HG03354 (cell line): ENCODE data around the gene DHDDS.

Source experiments
- ATAC-seq: cut with Tn5 transposase; IDR thresholded peaks from one replicate; pipeline ENCODE4 v1.9.1; 2021; ENCODE audit warnings: mild to moderate bottlenecking; ENCODE audit not compliant: unreplicated experiment, poor library complexity, severe bottlenecking

DHDDS gene

DNA sequence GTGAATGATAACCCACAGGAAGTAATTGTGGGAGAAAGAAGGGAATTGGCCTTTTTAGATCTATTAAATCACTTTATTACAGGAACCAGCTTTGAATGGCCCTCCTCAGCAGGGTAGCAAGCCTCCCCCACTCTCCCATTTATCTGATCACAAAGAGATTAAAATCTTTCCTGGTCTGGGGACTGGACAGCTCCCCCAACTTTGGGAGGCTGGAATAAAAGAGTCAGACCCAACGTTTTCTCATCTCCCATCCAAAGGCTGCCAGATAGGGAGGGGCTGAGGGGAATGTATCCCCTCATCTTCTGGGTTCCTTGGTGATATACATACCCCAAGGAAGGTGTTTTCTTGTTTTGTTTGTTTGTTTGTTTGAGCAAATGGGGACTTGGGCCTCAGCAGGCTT, 19.1 kb upstream of the DHDDS start:
- ATAC-seq, result no peak

DNA sequence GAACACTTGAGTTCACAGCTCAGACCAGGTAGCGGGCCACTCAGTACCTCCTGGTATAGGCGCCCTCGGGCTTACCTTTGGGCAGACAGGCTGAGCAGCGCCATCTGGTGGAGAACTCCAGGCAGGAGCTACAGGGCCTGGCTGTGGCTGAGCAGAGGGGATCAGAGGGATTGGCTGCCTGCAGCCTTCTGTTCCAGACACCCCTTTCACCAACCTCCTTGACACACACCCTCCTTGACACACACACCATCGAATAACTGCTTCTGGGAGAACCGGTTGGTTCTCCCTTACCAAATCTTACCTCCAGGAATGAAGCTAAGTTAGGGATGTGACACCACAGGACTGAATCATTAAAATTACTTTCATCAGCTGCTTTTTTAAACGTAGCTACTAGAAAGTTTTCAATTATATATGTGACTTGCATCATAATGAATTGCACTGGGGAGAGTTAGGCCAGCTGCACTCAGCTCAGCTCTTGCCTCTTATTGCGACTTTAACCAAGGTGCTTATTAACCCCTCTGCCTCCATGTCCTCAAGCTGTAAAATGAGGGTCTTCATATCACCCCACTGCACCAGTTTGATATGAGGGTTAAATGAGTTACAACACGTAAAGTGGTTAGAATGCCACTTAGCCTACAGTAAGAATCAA, 14.9 kb upstream of the DHDDS start:
- no peak for ATAC-seq

DNA sequence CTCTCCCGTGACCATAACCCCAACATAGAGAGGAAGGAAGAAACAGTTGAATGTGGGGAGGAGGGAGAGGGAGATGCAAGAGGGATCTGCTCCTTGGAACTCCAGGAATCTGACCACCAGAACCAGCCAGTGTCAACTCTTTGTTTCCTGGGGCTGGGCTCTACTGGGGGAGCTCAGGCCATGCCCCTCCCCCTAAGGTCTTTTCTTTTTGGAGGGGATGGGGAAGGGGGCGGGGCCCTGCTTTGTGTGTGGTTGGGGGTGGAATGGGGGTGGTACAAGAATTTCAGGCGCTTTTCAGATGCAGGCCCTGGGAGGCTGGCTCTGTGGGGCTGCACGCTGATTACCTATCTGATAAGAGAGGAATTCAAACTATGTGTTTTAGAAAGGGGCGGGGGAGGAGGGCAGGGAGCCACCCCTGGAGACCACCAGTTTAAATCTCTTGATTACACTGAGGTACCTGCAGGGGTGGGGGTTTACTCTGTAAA, 13.2 kb upstream of the DHDDS start:
- ATAC-seq, result no peak

DNA sequence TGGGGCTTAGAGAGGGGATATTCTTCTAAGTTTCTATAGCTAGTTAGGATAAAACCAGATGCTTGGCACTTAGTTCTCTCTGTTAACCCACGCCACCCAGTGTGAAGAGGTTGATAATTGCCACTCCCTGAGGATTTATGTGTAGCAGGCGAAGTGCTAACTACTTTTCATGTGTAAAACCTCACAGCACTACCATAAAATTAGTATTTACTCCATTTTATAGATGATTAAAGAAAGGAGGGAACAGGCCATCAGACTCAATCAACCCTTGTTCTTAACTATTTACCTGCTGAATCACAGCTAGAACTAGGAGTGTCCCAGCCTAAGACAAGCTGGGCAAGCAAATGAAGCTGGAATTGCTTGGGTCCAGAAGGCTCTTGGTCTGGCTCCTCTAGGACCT, 12.6 kb upstream of the DHDDS start:
- ATAC-seq, result no peak

DNA sequence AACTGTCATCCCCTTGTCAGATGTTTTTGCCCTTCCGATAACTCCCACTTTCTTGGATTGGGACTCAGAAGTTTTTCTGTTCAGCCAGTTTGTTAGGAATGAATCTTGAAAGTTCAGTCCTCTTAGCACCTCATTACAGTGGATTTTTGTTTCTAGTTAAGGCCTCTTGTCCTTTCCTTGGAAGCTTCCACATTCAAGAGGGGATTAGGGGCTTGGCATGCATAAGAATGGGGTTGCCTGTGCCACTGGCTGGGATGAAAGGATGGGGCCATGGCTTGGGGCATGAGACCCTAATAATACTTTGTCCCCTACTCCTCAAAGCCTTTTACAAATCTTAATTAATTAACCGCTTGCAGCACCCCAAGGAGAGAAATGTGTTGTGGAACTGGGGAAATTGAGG, 2.4 kb upstream of the DHDDS start:
- ATAC-seq, result no peak

DNA sequence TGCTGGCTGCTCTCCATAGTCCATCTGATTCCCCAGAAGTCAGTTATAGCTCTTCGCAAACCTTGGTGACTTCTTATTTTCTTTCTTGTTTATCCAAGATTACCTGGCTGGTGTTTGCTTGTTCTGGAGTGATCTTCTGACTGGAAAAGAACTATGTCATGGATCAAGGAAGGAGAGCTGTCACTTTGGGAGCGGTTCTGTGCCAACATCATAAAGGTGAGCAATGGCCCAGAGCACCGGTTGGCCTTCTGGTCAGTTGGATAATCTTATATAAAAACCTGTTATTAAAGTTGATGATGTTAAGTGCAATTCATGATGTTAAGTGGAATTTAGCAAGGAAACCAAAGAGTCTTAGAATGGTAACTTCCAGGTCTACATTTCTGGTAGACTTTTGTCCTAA, 672 bp downstream of the DHDDS start:
- no peak for ATAC-seq

DNA sequence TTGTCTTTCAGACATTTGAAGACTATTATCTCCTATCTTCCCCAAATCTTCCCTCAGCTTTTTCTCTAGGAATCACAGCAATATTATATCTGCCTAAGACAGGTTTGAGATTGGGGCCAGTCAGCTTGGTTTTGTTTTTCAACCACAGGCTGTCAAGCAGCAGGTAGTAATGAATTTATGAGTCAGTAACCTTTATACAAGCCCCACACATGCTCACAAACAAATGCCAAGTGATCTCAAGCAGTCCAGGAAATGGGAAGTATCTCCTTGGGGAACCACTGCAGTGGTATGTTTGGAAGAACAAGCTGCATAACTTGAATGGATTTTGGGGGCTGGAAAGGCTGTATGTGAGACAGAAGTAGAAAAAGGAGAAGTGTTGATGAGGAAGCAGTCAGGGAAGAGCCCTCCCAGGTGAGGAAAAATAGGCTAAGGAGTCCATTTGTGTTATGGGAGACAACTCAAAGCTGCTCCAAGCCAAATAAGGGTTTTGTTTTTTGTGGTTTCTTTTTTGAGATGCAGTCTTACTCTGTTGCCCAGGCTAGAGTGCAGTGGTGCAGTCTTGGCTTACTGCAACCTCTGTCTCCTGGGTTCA, 2.1 kb downstream of the DHDDS start:
- no peak for ATAC-seq

DNA sequence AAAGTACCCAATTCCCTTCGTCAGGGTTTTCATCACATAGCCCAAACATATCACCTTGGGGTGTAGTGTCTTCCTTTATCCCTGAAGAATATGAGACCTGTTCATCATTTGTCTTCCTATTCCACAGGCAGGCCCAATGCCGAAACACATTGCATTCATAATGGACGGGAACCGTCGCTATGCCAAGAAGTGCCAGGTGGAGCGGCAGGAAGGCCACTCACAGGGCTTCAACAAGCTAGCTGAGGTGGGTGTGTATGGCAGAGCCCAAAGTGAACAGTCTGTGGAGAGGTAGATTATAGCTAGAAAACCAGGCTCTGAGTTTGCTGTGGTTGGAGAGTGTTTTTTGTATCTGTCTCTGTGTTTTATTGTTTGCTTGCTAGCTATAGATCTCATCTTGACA, 5.9 kb downstream of the DHDDS start:
- ATAC-seq, result no peak

DNA sequence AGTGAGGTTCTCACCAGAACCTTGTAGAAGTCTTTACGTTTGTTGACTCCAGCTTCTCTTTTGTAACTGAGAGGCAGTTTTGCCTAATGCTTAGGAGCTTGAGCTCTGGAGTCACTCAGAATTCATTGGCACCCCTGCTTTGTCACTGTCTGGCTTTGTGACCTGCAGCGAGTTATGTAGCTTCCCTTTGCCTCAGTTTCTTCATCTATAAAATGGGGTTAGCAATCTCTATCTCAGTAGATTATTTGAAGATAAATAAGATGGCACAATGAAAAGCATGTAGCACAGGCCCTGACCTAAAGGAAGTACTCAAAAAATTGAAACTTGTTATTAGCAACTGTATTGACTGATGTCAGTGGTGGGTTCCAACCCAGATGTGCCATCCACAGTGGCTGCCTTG, 8.1 kb downstream of the DHDDS start:
- ATAC-seq, result no peak

DNA sequence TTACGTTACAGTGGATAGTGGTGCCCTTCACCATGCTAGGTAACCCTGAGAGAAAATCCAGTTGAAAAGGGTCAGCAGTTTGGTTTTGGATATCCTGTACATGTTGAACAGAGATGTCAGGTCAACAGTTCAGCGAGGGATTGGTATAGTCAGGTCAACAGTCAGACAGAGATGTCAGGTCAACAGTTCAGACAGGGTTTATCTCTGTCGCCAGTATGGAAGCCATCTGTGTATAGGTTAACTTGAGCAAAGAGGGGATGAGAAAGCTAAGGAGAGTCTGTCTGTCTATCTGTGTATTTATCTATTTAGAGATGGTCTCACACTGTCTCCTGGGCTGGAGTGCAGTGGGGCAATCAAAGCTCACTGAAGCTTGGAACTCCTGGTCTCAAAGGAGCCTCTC, 17.7 kb downstream of the DHDDS start:
- no peak for ATAC-seq

DNA sequence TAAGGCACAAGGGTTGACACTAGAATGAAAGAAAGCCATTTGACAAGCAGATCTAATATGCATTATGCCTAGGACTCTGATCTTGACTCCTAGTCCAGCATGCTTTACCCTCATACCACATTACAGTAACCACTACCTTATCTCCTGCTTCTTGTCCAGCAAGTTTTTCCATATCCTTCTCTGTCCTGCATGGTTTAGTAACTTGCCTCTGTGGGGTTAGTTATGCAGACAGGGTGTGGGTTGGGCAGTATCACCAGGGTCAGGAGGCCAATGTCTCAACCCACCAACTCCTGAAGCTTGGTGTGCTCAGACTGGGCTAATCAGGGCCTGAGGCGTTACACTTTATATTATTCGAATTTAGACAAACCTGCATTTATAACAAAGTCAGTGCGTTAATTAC, 18.8 kb downstream of the DHDDS start:
- ATAC-seq, result no peak

DNA sequence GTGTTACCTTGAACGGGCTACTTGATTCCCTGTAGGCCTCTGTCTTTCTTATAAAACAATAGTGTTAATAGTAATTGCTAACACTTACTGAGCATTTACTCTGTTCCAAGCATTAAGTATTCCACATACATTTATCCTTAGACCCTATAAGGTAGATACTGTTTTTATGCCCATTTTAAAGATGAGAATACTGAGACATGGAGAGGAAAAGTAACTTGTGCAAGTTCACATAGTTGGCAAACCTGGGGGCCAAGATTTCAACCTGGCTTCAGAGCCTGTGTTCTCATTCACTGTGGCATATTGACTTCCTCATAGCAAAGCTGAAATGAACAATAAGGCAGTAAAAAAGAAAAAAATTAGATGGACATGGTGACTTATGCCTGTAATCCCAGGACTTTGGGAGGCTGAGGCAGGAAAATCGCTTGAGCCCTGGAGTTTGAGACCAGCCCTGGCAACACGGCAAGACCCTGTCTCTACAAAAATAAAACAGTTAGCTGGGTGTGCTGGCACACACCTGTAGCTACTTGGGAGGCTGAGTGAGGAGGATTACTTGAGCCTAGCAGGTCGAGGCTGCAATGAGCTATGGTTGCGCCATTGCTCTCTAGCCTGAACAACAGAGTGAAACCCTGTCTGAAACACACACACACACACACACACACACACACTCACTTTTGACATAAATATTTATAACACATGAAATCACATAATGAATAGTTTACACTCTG, 20.5 kb downstream of the DHDDS start:
- no peak for ATAC-seq

DNA sequence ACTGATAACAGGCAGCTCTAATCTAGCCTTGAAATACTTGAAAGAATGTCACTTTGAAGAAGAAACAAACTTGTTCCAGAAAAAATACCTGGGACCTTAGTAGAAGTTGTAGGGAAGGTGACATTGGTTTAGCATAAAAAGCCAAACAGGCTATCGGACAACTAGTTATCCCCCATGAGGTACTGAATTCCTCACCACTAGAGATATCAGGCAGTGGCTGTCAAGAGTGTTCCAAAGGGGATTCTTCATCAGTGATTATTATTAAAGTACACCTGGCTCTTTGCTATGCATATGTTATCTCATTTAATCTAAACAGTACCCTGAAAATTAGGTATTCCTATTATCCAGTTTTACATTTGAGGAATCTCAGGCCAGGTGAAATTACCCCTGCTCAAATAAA, 27.0 kb downstream of the DHDDS start:
- no peak for ATAC-seq

DNA sequence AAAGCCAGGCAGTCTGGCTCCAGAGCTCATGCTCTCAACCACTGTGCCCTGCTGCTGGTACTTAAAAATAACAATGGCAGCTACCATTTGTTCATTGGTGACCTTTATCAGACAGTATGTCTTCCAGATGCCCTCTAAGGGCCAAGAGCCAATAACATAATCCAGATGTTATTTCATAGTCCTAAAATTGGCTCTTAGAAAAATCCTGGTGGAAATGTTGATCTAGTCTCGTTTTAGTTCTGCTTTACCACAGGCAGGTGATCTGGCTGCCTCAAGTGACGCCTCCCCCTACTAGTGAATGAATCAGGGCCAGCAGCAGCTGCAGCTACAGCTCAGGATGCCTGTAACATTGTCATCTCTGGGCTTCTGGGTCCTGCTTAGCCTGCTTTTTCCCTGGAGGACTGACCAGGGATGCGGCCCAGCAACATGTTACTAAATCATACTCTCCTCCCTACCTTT, 27.5 kb downstream of the DHDDS start:
- ATAC-seq, result no peak

DNA sequence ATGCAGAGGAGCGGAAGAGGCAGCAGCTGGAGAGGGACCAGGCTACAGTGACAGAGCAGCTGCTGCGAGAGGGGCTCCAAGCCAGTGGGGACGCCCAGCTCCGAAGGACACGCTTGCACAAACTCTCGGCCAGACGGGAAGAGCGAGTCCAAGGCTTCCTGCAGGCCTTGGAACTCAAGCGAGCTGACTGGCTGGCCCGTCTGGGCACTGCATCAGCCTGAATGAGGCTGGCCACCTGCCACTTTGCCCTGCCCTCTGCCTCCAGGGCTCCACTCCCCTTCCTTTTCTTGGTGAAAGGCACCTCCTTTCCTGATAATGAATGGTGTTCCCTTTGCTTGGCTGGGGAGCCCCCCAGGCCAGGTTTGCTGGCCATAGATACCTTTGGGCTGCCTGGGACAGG, 36.8 kb downstream of the DHDDS start:
- ATAC-seq, result no peak

DNA sequence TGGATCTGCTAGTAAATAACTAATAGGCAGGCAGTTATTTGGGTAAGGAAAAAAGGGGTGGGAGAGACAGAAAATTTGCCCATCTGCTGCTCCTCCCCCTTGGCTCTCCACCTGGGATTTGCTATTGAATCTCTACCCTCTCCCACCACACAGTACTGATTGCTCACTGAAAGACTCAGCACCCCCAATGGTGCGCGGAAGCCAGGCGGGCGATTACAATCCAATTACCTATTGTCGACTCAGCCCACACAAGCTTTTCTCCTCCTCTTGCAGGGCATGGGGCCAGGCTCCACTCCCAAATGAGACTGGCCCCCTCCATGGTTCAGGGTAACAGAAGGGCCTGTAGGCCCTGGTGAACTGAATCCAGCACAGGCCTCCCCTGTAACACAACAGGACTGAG, 37.4 kb downstream of the DHDDS start:
- ATAC-seq, result no peak

DNA sequence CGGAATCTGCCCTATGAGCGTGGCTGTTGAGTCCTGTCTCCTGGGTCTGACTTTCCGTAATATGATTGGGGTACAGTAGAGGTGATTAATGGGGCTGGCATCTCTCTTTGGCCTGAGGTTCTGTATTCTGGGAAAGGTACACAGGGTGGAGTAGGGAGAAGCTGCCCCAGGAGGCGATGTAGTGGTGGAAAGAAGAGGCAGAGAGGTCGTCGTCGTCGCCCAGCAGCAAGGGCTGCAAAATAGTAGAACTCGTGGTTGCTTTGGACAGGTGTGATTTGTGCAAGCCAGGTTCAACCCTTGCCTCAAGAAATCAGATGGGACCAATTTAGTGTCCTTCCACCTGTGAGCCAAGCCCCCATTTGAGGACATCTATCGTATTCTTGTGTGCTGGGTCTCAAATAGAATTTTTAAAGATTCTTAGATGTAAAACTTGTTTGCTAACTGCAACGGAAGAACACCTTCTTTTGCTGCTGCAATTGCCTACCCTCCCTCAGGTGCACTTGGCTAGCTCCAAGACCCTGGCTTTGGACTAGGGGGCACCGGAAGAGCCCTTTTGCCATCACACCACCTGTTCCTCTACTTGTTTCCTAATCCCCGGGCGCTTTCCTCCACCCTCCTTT, 38.9 kb downstream of the DHDDS start:
- no peak for ATAC-seq

DNA sequence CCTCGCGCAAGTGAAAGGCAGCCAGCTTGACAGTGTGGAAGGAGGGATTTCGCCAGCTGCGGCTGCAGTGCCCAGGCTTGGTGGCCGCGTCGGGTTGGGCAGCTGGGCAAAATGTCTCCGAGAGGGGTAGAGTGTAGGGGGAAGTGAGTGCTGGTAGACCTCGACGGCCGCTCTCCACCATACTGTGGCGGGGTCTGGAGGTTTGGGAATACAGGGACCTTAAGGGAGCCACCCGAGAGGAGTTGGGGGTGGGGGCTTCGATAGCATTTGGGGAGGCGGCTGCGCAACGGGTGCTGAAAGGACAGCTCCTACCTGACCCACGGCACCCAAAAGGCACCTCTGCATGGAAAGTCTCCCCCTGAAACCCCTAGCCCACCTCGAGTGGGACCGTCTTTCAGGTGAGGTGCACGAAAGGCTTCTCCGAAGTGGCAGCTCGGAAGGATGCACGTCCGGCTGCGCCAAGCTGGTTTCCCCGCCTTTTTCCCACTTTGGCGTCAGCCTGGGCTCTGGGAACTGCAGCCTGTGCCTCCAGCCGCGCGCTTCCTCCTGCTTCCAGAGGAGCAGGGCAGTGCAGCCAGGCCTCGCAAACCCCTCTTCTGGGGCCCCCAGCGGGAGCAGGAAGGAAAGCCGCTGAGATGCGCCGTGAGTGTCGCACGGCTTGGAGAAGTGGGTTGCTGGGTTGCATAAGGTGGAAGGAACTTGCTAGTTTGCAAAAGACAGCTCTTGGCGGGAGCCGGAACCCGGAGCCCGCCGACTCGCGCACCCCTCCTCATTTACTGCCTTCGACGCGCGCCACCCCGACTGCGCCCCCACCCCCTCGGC, 39.6 kb downstream of the DHDDS start:
- ATAC-seq, result peak; percentile 24

DNA sequence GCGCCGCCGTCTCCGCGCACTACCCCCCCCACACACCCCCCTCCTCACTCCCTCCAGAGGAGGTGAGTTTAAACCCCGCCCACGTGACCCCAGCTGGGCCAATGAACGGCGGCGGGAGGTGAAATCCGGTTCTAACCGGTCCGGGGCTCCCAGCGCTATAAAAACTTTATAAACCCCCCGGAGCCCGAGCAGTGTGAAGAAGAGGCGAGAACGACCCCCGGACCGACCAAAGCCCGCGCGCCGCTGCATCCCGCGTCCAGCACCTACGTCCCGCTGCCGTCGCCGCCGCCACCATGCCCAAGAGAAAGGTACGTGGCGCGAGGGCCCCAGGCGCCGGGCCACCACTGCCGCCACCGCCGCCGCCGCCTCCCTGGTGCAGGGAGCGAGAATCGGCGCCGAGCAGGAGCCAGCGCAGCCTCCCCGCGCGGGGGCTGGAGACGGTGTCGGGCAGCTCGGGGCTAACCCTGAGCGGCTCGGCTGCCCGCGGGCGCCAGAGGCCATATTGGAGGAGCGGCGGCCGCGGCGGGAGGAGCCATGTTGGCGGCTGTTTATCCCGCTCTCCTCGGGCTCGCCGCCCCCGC, 40.3 kb downstream of the DHDDS start, which contains the start of gene HMGN2:
Gene HMGN2 (plus strand): TSS at position 121 of the 581 bp plus-strand sequence. CDS start 173 bp downstream, at position 294.
- ATAC-seq, result peak; percentile 64
